Measurements from ENCODE around the gene ELF1. TPM values are rescaled to one million over a fixed set of nuclear protein-coding genes. Genes with fewer than 3 reads are reported as not detected.

The ELF1 gene
- total RNA-seq, 1 donor from 2014 or later = 62.8 TPM

Other genes starting within 250 kb of the ELF1 start
- gene MRPS31, start 248.1 kb downstream of the ELF1 start, total RNA-seq = 22.2 TPM
- 9.0 TPM for gene SLC25A15, start 229.7 kb downstream of the ELF1 start, total RNA-seq
- 11.8 TPM for gene WBP4, start 42.2 kb upstream of the ELF1 start, total RNA-seq
- 12.5 TPM for gene KBTBD6, start 113.5 kb upstream of the ELF1 start, total RNA-seq
- gene KBTBD7, start 175.3 kb upstream of the ELF1 start, total RNA-seq = 12.7 TPM
- 11.0 TPM for gene MTRF1, start 244.3 kb upstream of the ELF1 start, total RNA-seq

Measured in skin of body (tissue), 1 donor.